SK-N-SH (cell line): Measurements from ENCODE around the gene FMNL1. TPM values are rescaled to one million over a fixed set of nuclear protein-coding genes. Genes with fewer than 3 reads are reported as not detected.
A peak's percentile ranks its signal among the peaks of the same experiment; 100 is the strongest.

Experiments used
- CTCF ChIA-PET: fragments of 300-600, 350-600 bp; formaldehyde crosslinking; extraction: SDS; loops from one replicate; lab custom pipeline; 2021; lab: Yijun Ruan, JAX
- POLR2A ChIA-PET: fragments of 350-600 bp; sonication (Branson Sonifier 250); formaldehyde crosslinking; extraction: SDS; loops from one replicate; lab custom pipeline; 2020; ENCODE audit warnings: antibody characterized with exemption, inconsistent platforms; lab: Yijun Ruan, JAX
- DNase-seq: peaks from one replicate; pipeline ENCODE4 v3.0.0; 2012
- H2AFZ ChIP-seq: fragments of 200-600 bp; sonication (generic); 2 replicates; pipeline ENCODE4 v1.8.1; 2016; ENCODE audit warnings: antibody characterized with exemption, mild to moderate bottlenecking, low read depth
- H3F3A ChIP-seq: fragments of 200-600 bp; sonication (generic); replicated peaks from 2 replicates; pipeline ENCODE3; 2016; ENCODE audit warnings: antibody characterized with exemption, mild to moderate bottlenecking; ENCODE audit not compliant: insufficient read depth
- H3K27ac ChIP-seq, 2 experiments: fragments of 200-500 bp in 1 of 2; fragments of 200-600 bp in 1 of 2; sonication (Bioruptor generic) in 1 of 2; sonication (generic), shearing (Covaris generic) in 1 of 2; 2 replicates each; pipeline versions ENCODE4 v1.5.1 to v1.6.1; 2014 to 2016; ENCODE audit warnings: low read depth in 2 of 2, inconsistent platforms in 1 of 2, low read length in 1 of 2, mild to moderate bottlenecking in 1 of 2, mixed read lengths in 1 of 2
- H3K27me3 ChIP-seq: fragments of 200-600 bp; sonication (generic), shearing (Covaris generic); 2 replicates; pipeline ENCODE4 v1.6.1; 2016; ENCODE audit warnings: mixed run types; ENCODE audit not compliant: insufficient read depth
- H3K36me3 ChIP-seq, 2 experiments: fragments of 200-500 bp in 1 of 2; fragments of 200-600 bp in 1 of 2; sonication (Bioruptor generic) in 1 of 2; sonication (generic) in 1 of 2; replicated peaks in 1 of 2; 2 replicates each; pipeline versions ENCODE3 to v1.5.1; 2014 to 2016; ENCODE audit warnings: low read length in 1 of 2, mild to moderate bottlenecking in 1 of 2; ENCODE audit not compliant: insufficient read depth in 2 of 2, control insufficient read depth in 1 of 2
- H3K4me1 ChIP-seq, 2 experiments: fragments of 200-500 bp in 1 of 2; fragments of 200-600 bp in 1 of 2; sonication (Bioruptor generic) in 1 of 2; sonication (generic), shearing (Covaris generic) in 1 of 2; 2 replicates each; pipeline versions ENCODE4 v1.5.1 to v1.6.1; 2014 to 2016; ENCODE audit warnings: low read depth in 1 of 2, low read length in 1 of 2, mixed run types in 1 of 2; ENCODE audit not compliant: insufficient read depth in 2 of 2, control insufficient read depth in 1 of 2
- H3K4me2 ChIP-seq: fragments of 200-600 bp; sonication (generic), shearing (Covaris generic); 2 replicates; pipeline ENCODE4 v1.6.1; 2017; ENCODE audit warnings: mixed run types
- H3K4me3 ChIP-seq, 2 experiments: fragments of 200-500 bp in 1 of 2; fragments of 200-600 bp in 1 of 2; sonication (Bioruptor generic) in 1 of 2; sonication (generic), shearing (Covaris generic) in 1 of 2; 2 replicates each; pipeline versions ENCODE4 v1.5.1 to v1.8.1; 2014 to 2016; ENCODE audit warnings: low read depth in 2 of 2, inconsistent platforms in 1 of 2, low read length in 1 of 2, mild to moderate bottlenecking in 1 of 2, mixed read lengths in 1 of 2, moderate library complexity in 1 of 2
- H3K79me2 ChIP-seq: fragments of 200-600 bp; sonication (generic); 2 replicates; pipeline ENCODE4 v1.8.1; 2017; ENCODE audit warnings: mild to moderate bottlenecking; ENCODE audit not compliant: insufficient read depth
- H3K9ac ChIP-seq: fragments of 200-600 bp; sonication (generic); 2 replicates; pipeline ENCODE4 v1.6.1; 2017; ENCODE audit warnings: mixed run types
- H3K9me2 ChIP-seq: fragments of 200-600 bp; sonication (generic); 2 replicates; pipeline ENCODE4 v1.6.1; 2017; ENCODE audit warnings: mixed run types
- H3K9me3 ChIP-seq: fragments of 200-600 bp; sonication (generic); 2 replicates; pipeline ENCODE4 v1.6.1; 2017; ENCODE audit warnings: mixed run types, mild to moderate bottlenecking, moderate library complexity
- H4K20me1 ChIP-seq: fragments of 200-600 bp; sonication (generic); 2 replicates; pipeline ENCODE4 v1.6.1; 2017; ENCODE audit warnings: mild to moderate bottlenecking, mixed run types; ENCODE audit not compliant: insufficient read depth
- ELF1 ChIP-seq: IDR thresholded peaks from 2 replicates; pipeline ENCODE4 v1.4.0; 2012
- FOXJ3 ChIP-seq: sonication (generic); formaldehyde crosslinking; IDR thresholded peaks from 2 replicates; pipeline ENCODE4 v1.5.1; 2020; ENCODE audit warnings: mild to moderate bottlenecking, missing genetic modification reagents
- GABPA ChIP-seq: IDR thresholded peaks from 2 replicates; pipeline ENCODE4 v1.4.0; 2012; ENCODE audit warnings: low read depth, mild to moderate bottlenecking
- JUND ChIP-seq: IDR thresholded peaks from 2 replicates; pipeline ENCODE4 v1.4.0; 2012
- NFIC ChIP-seq: IDR thresholded peaks from 2 replicates; pipeline ENCODE4 v1.4.0; 2012; ENCODE audit warnings: borderline replicate concordance
- POLR2AphosphoS5 ChIP-seq: IDR thresholded peaks from 2 replicates; pipeline ENCODE4 v1.6.1; 2012; ENCODE audit warnings: low read depth, low read length
- RXRA ChIP-seq: IDR thresholded peaks from 2 replicates; pipeline ENCODE4 v1.4.0; 2012; ENCODE audit warnings: low read depth, mild to moderate bottlenecking, borderline replicate concordance
- SIN3A ChIP-seq: IDR thresholded peaks from 2 replicates; pipeline ENCODE4 v1.6.1; 2012; ENCODE audit warnings: low read depth, mild to moderate bottlenecking, low read length, moderate library complexity, borderline replicate concordance
- SMC3 ChIP-seq: IDR thresholded peaks from 2 replicates; pipeline ENCODE4 v1.6.1; 2012; ENCODE audit warnings: low read depth, low read length, improper control_type of control experiment
- WGBS: methylation state at CpG from one replicate; pipeline ENCODE4 v1.1.6; 2017; ENCODE audit warnings: low lambda C conversion rate; 5-methylcytosine and 5-hydroxymethylcytosine counted together
- polyA plus RNA-seq, 3 experiments: library from polyadenylated mRNA; depleted of rRNA; stranded (reverse); fragments of >200 nt; gene quantifications; 2 replicates each; pipeline ENCODE4 v1.2.3, GENCODE V29; 2012
- TF ChIP-seq, protein P1 (sequence below): fragments of 150-350 bp; IDR thresholded peaks from 2 replicates; pipeline ENCODE4 v1.6.1; 2017; ENCODE audit warnings: antibody characterized with exemption, low read length, low read depth, borderline replicate concordance
- TF ChIP-seq, protein P2 (sequence below): fragments of 200-600 bp; sonication (generic); IDR thresholded peaks from 2 replicates; pipeline ENCODE4 v1.6.1; 2017; ENCODE audit warnings: antibody characterized with exemption, mild to moderate bottlenecking, moderate library complexity
- TF ChIP-seq, protein P3 (sequence below): IDR thresholded peaks from 2 replicates; pipeline ENCODE4 v1.4.0; 2012; ENCODE audit warnings: low read depth, borderline replicate concordance
- TF ChIP-seq, protein P4 (sequence below): IDR thresholded peaks from 2 replicates; pipeline ENCODE4; 2012

FMNL1 gene
- polyA plus RNA-seq, 1 of the 3 experiments (the other 2 are of a cell fraction) = 2.8 TPM

DNA sequence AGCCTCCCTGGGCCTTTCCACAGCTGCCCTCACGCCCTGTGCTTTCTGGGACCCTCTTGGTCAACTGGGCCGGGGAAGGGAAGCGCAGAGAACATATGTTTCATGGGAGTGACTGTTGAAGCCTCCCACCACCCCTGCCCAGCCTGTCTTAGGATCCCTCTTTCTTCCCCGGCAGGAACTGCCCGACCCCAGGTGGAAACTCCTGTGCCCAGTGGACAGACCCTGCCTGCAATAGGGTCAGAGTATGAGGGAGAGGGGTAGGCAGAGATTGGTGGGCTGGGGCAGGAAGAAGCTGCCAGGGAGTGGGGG is 49.5 kb upstream of the FMNL1 start:
- Histone ChIP-seq H3K27ac (peak overlapping the region; percentile 89 to 94), H3F3A (peaks cover 21% of the 10 kb centered on the region), H4K20me1 (no peaks in the 10 kb centered on the region), H3K9me2 (no peaks in the 10 kb centered on the region), H3K79me2 (no peaks in the 10 kb centered on the region), H3K4me1 (peaks cover 29 to 40% of the 10 kb centered on the region in 2 experiments; a peak in 3 of 4 replicates), H3K9ac (peak overlapping the region; percentile 76; the same call in 1 of the 2 replicates), H3K4me2 (peak overlapping the region; percentile 64), H3K27me3 (no peaks in the 10 kb centered on the region), H3K36me3 (no peaks in the 10 kb centered on the region), H3K4me3 (peak overlapping the region in 1 of 2 experiments; percentile 20; a peak in 1 of 4 replicates), H2AFZ (no peak overlapping the region), H3K9me3 (no peaks in the 10 kb centered on the region)
- CTCF ChIA-PET = interaction anchor here (1.3 to 5.0 kb wide), 7 partner anchors 11 to 47 kb away, joined by 5 to 54 read pairs (median 17); partner anchors contain the start of genes ACBD4, HEXIM1 and HEXIM2
- DNase-seq = no peak
- WGBS = 66% methylated on average over 5 of the region's 5 CpGs
- TF ChIP-seq POLR2AphosphoS5 (no peak), GABPA (no peak), FOXJ3 (CRISPR knock-in tag) (no peak), ELF1 (no peak), SIN3A (no peak), NFIC (no peak), JUND (no peak), RXRA (no peak), SMC3 (no peak)
- TF ChIP-seq, protein P1, sequence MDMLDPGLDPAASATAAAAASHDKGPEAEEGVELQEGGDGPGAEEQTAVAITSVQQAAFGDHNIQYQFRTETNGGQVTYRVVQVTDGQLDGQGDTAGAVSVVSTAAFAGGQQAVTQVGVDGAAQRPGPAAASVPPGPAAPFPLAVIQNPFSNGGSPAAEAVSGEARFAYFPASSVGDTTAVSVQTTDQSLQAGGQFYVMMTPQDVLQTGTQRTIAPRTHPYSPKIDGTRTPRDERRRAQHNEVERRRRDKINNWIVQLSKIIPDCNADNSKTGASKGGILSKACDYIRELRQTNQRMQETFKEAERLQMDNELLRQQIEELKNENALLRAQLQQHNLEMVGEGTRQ = no peak
- TF ChIP-seq, protein P2, sequence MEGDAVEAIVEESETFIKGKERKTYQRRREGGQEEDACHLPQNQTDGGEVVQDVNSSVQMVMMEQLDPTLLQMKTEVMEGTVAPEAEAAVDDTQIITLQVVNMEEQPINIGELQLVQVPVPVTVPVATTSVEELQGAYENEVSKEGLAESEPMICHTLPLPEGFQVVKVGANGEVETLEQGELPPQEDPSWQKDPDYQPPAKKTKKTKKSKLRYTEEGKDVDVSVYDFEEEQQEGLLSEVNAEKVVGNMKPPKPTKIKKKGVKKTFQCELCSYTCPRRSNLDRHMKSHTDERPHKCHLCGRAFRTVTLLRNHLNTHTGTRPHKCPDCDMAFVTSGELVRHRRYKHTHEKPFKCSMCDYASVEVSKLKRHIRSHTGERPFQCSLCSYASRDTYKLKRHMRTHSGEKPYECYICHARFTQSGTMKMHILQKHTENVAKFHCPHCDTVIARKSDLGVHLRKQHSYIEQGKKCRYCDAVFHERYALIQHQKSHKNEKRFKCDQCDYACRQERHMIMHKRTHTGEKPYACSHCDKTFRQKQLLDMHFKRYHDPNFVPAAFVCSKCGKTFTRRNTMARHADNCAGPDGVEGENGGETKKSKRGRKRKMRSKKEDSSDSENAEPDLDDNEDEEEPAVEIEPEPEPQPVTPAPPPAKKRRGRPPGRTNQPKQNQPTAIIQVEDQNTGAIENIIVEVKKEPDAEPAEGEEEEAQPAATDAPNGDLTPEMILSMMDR = no peak
- TF ChIP-seq, protein P3, sequence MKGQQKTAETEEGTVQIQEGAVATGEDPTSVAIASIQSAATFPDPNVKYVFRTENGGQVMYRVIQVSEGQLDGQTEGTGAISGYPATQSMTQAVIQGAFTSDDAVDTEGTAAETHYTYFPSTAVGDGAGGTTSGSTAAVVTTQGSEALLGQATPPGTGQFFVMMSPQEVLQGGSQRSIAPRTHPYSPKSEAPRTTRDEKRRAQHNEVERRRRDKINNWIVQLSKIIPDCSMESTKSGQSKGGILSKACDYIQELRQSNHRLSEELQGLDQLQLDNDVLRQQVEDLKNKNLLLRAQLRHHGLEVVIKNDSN = no peak
- TF ChIP-seq, protein P4, sequence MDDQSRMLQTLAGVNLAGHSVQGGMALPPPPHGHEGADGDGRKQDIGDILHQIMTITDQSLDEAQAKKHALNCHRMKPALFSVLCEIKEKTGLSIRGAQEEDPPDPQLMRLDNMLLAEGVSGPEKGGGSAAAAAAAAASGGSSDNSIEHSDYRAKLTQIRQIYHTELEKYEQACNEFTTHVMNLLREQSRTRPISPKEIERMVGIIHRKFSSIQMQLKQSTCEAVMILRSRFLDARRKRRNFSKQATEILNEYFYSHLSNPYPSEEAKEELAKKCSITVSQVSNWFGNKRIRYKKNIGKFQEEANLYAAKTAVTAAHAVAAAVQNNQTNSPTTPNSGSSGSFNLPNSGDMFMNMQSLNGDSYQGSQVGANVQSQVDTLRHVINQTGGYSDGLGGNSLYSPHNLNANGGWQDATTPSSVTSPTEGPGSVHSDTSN = no peak
- POLR2A ChIA-PET = interaction anchor here (1.3 to 4.2 kb wide), 3 partner anchors 10 to 23 kb away, joined by 5 to 50 read pairs (median 44); partner anchors contain the start of genes HEXIM1 and HEXIM2
